ENCODE measurements around the gene TMEM161B. TPM values are rescaled to one million over a fixed set of nuclear protein-coding genes. Genes with fewer than 3 reads are reported as not detected.

Gene TMEM161B
- total RNA-seq, 1 experiment from 2014 or later = 22.1 TPM

- Mint-ChIP-seq H3K4me3 (ENCODE audit: unreplicated experiment) (no peak overlapping the region), H3K27ac (ENCODE audit: unreplicated experiment) (no peak overlapping the region), H3K4me1 (ENCODE audit: low read depth, unreplicated experiment) (peaks cover 15% of the 10 kb centered on the region), H3K27me3 (ENCODE audit: insufficient read depth, unreplicated experiment) (no peaks in the 10 kb centered on the region), H3K9me3 (ENCODE audit: unreplicated experiment) (no peaks in the 10 kb centered on the region), H3K36me3 (ENCODE audit: insufficient read depth, unreplicated experiment) (no peaks in the 10 kb centered on the region)
- H3K4me1 ChIP-seq = peaks cover 30% of the 10 kb centered on the region
- H3K36me3 ChIP-seq (ENCODE audit: control insufficient read depth, insufficient read depth, low read length) = no peaks in the 10 kb centered on the region
- intact Hi-C loops (cut with micrococcal nuclease; ENCODE audit: unreplicated experiment) = no loop called here
- ChIA-PET POLR2A (no interaction called here), CTCF (no interaction called here)
- TF ChIP-seq CTCF (IDR thresholded peaks at IDR 0.05; ENCODE audit: insufficient read depth in 1 of 2, low read depth in 1 of 2, low read length in 1 of 2, severe bottlenecking in 1 of 2, unreplicated experiment in 1 of 2) = no peak
- no peaks in the 10 kb centered on the region for H3K9me3 ChIP-seq
- no peak overlapping the region for H3K4me3 ChIP-seq (ENCODE audit: low read depth, low read length)
- no peaks in the 10 kb centered on the region for H3K27me3 ChIP-seq (replicated peaks; ENCODE audit: control insufficient read depth, insufficient read depth, low read length)
- DNase-seq = no peak
- BruUV-seq (replicated peaks) = no TSS peak
These were observed 12.6 kb downstream of the TMEM161B start for GRCh38 chr5:88256037-88256436.

GRCh38 chr5:88254320-88254719 is 14.3 kb downstream of the TMEM161B start:
- no peaks in the 10 kb centered on the region for H3K36me3 ChIP-seq (ENCODE audit: control insufficient read depth, insufficient read depth, low read length)
- H3K9me3 ChIP-seq = no peaks in the 10 kb centered on the region
- no peaks in the 10 kb centered on the region for H3K9me3 Mint-ChIP-seq (ENCODE audit: unreplicated experiment)
- no peak overlapping the region for H3K4me3 Mint-ChIP-seq (ENCODE audit: unreplicated experiment)
- H3K36me3 Mint-ChIP-seq (ENCODE audit: insufficient read depth, unreplicated experiment) = no peaks in the 10 kb centered on the region
- ChIA-PET POLR2A (no interaction called here), CTCF (no interaction called here)
- H3K4me1 ChIP-seq = peaks cover 25% of the 10 kb centered on the region
- H3K27me3 Mint-ChIP-seq (ENCODE audit: insufficient read depth, unreplicated experiment) = no peaks in the 10 kb centered on the region
- DNase-seq = no peak
- H3K4me3 ChIP-seq (ENCODE audit: low read depth, low read length) = no peak overlapping the region
- TF ChIP-seq CTCF (IDR thresholded peaks at IDR 0.05; ENCODE audit: insufficient read depth in 1 of 2, low read depth in 1 of 2, low read length in 1 of 2, severe bottlenecking in 1 of 2, unreplicated experiment in 1 of 2) = no peak
- H3K27ac Mint-ChIP-seq (ENCODE audit: unreplicated experiment) = no peak overlapping the region
- BruUV-seq (replicated peaks) = no TSS peak
- H3K27me3 ChIP-seq (replicated peaks; ENCODE audit: control insufficient read depth, insufficient read depth, low read length) = no peaks in the 10 kb centered on the region
- peaks cover 13% of the 10 kb centered on the region for H3K4me1 Mint-ChIP-seq (ENCODE audit: low read depth, unreplicated experiment)
- intact Hi-C loops (cut with micrococcal nuclease; ENCODE audit: unreplicated experiment) = no loop called here

- no peaks in the 10 kb centered on the region for H3K36me3 Mint-ChIP-seq (ENCODE audit: insufficient read depth, unreplicated experiment)
- BruUV-seq (replicated peaks) = no TSS peak
These were observed 17.5 kb downstream of the TMEM161B start for GRCh38 chr5:88251048-88251711.

More at GRCh38 chr5:88251048-88251711, 17.5 kb downstream of the TMEM161B start:
- H3K4me3 Mint-ChIP-seq (ENCODE audit: unreplicated experiment) = no peak overlapping the region
- H3K27me3 Mint-ChIP-seq (ENCODE audit: insufficient read depth, unreplicated experiment) = no peaks in the 10 kb centered on the region
- intact Hi-C loops (cut with micrococcal nuclease; ENCODE audit: unreplicated experiment) = no loop called here
- no peak for TF ChIP-seq CTCF (IDR thresholded peaks at IDR 0.05; ENCODE audit: insufficient read depth in 1 of 2, low read depth in 1 of 2, low read length in 1 of 2, severe bottlenecking in 1 of 2, unreplicated experiment in 1 of 2)
- no peaks in the 10 kb centered on the region for H3K9me3 Mint-ChIP-seq (ENCODE audit: unreplicated experiment)
- ChIA-PET CTCF (no interaction called here), POLR2A (no interaction called here)
- DNase-seq = no peak
- no peaks in the 10 kb centered on the region for H3K27me3 ChIP-seq (replicated peaks; ENCODE audit: control insufficient read depth, insufficient read depth, low read length)
- no peak overlapping the region for H3K4me3 ChIP-seq (ENCODE audit: low read depth, low read length)
- H3K9me3 ChIP-seq = no peaks in the 10 kb centered on the region
- H3K4me1 Mint-ChIP-seq (ENCODE audit: low read depth, unreplicated experiment) = peaks cover 6% of the 10 kb centered on the region
- no peaks in the 10 kb centered on the region for H3K36me3 ChIP-seq (ENCODE audit: control insufficient read depth, insufficient read depth, low read length)
- peaks cover 14% of the 10 kb centered on the region for H3K4me1 ChIP-seq
- no peak overlapping the region for H3K27ac Mint-ChIP-seq (ENCODE audit: unreplicated experiment)
